HepG2 (cell line): ENCODE results near the gene TMEM14A. TPM values are rescaled to one million over a fixed set of nuclear protein-coding genes. Genes with fewer than 3 reads are reported as not detected.

Experiments
- ATF1 ChIP-seq: IDR thresholded peaks from 2 replicates; pipeline ENCODE4 v1.6.1; 2016; ENCODE audit warnings: mild to moderate bottlenecking, control low read depth
- CBX2 ChIP-seq, 2 experiments: fragments of 200-600 bp in 1 of 2; sonication (generic); formaldehyde crosslinking in 1 of 2; IDR thresholded peaks; 2 replicates each; pipeline versions ENCODE4 v1.7.0 to v1.8.1; 2018 to 2022; ENCODE audit warnings: low read depth in 2 of 2, low read length in 1 of 2, mild to moderate bottlenecking in 1 of 2, missing genetic modification reagents in 1 of 2
- IRX3 ChIP-seq: sonication (generic); formaldehyde crosslinking; IDR thresholded peaks from 2 replicates; pipeline ENCODE4 v1.8.1; 2023; ENCODE audit warnings: mild to moderate bottlenecking, low read depth, missing genetic modification reagents, borderline replicate concordance
- MTA3 ChIP-seq: sonication (generic); formaldehyde crosslinking; IDR thresholded peaks from 2 replicates; pipeline ENCODE4 v1.4.0; 2020; ENCODE audit warnings: missing genetic modification reagents
- MTF1 ChIP-seq: sonication (generic); formaldehyde crosslinking; IDR thresholded peaks from 2 replicates; pipeline ENCODE4 v1.5.0; 2020; ENCODE audit warnings: missing genetic modification reagents
- SALL1 ChIP-seq: sonication (generic); formaldehyde crosslinking; IDR thresholded peaks from 2 replicates; pipeline ENCODE4 v1.8.0; 2022; ENCODE audit warnings: mild to moderate bottlenecking, missing genetic modification reagents
- SMAD9 ChIP-seq: sonication (generic); formaldehyde crosslinking; IDR thresholded peaks from 2 replicates; pipeline ENCODE4 v1.5.1; 2020; ENCODE audit warnings: mild to moderate bottlenecking, missing genetic modification reagents
- SMARCC2 ChIP-seq: fragments of 450-650 bp; IDR thresholded peaks from 2 replicates; pipeline ENCODE4 v1.6.1; 2017; ENCODE audit warnings: antibody characterized with exemption, mild to moderate bottlenecking
- TAF15 ChIP-seq: fragments of 200-400 bp; formaldehyde crosslinking; IDR thresholded peaks from one replicate; pipeline ENCODE4 v1.6.1; 2018; ENCODE audit warnings: mild to moderate bottlenecking, low read depth, low read length; ENCODE audit not compliant: poor library complexity, severe bottlenecking
- THAP11 ChIP-seq: IDR thresholded peaks from 2 replicates; pipeline ENCODE4 v1.6.1; 2016; ENCODE audit warnings: missing biosample characterization, missing genetic modification reagents
- TRAFD1 ChIP-seq: sonication (generic); formaldehyde crosslinking; IDR thresholded peaks from 2 replicates; pipeline ENCODE4 v1.5.1; 2020; ENCODE audit warnings: missing genetic modification reagents, mild to moderate bottlenecking, borderline replicate concordance
- XRCC5 ChIP-seq: fragments of 200-400 bp; formaldehyde crosslinking; optimal IDR thresholded peaks from 2 replicates; pipeline ENCODE3; 2017; ENCODE audit warnings: mild to moderate bottlenecking, low read length
- ZKSCAN5 ChIP-seq: sonication (generic); formaldehyde crosslinking; IDR thresholded peaks from 2 replicates; pipeline ENCODE4 v1.5.1; 2020; ENCODE audit warnings: mild to moderate bottlenecking, missing genetic modification reagents
- ZNF121 ChIP-seq: sonication (generic); formaldehyde crosslinking; IDR thresholded peaks from 2 replicates; pipeline ENCODE4 v1.5.0; 2020; ENCODE audit warnings: mild to moderate bottlenecking, missing genetic modification reagents
- ZNF225 ChIP-seq: sonication (generic); formaldehyde crosslinking; IDR thresholded peaks from 2 replicates; pipeline ENCODE4 v1.4.0; 2020; ENCODE audit warnings: mild to moderate bottlenecking, missing genetic modification reagents
- ZNF292 ChIP-seq: sonication (generic); formaldehyde crosslinking; IDR thresholded peaks from 2 replicates; pipeline ENCODE4 v1.8.1; 2022; ENCODE audit warnings: mild to moderate bottlenecking, low read depth, missing genetic modification reagents, borderline replicate concordance
- ZNF441 ChIP-seq: sonication (generic); formaldehyde crosslinking; IDR thresholded peaks from 2 replicates; pipeline ENCODE4 v1.7.0; 2021; ENCODE audit warnings: missing genetic modification reagents, borderline replicate concordance
- ZNF567 ChIP-seq: sonication (generic); formaldehyde crosslinking; IDR thresholded peaks from 2 replicates; pipeline ENCODE4 v1.8.1; 2023; ENCODE audit warnings: mild to moderate bottlenecking, missing genetic modification reagents, borderline replicate concordance
- ZNF687 ChIP-seq: sonication (generic); formaldehyde crosslinking; IDR thresholded peaks from 2 replicates; pipeline ENCODE4 v1.5.1; 2020; ENCODE audit warnings: mild to moderate bottlenecking, missing genetic modification reagents, moderate library complexity
- ZNF772 ChIP-seq: sonication (generic); formaldehyde crosslinking; IDR thresholded peaks from 2 replicates; pipeline ENCODE4 v1.5.0; 2020; ENCODE audit warnings: mild to moderate bottlenecking, missing genetic modification reagents
- ZNF776 ChIP-seq: sonication (generic); formaldehyde crosslinking; IDR thresholded peaks from 2 replicates; pipeline ENCODE4 v1.4.0; 2020; ENCODE audit warnings: mild to moderate bottlenecking, missing genetic modification reagents
- ZNF800 ChIP-seq: sonication (generic); formaldehyde crosslinking; IDR thresholded peaks from 2 replicates; pipeline ENCODE4 v1.4.0; 2020; ENCODE audit warnings: missing genetic modification reagents
- polyA plus RNA-seq, 8 experiments: library from polyadenylated mRNA; depleted of rRNA in 3 of 8; stranded (reverse) in 7 of 8; unstranded in 1 of 8; fragments of >200 nt; fragmentation: Illumina TruSeq in 4 of 8; extraction: Trizol in 4 of 8; gene quantifications; 2 replicates each; pipeline versions ENCODE4 v1.2.1 to v1.2.3, GENCODE V29; 2011 to 2016; ENCODE audit warnings: low read depth in 4 of 8, missing spikeins in 1 of 8, mixed read lengths in 1 of 8; ENCODE audit not compliant: insufficient read depth in 1 of 8
- total RNA-seq, 5 experiments: library from RNA; depleted of rRNA; stranded (reverse); fragments of >200 nt; fragmentation: Illumina TruSeq; extraction: Trizol; gene quantifications; 2 replicates each; pipeline ENCODE4 v1.2.3, GENCODE V29; 2016; ENCODE audit warnings: low read depth in 1 of 5

The TMEM14A gene
- total and polyA plus RNA-seq, 2 of the 13 experiments (the other 11 are each of a cell fraction or from before 2014, with no cell fraction given), result 24.6 to 73.7 TPM

GRCh38 chr6:52664186-52664990, 6.5 kb upstream of the TMEM14A start (continued):
- TF ChIP-seq SALL1, result peak; percentile 92
- peak; percentile 96 for TF ChIP-seq ZNF687 (CRISPR knock-in tag)
- TF ChIP-seq TAF15, result peak; percentile 44
- TF ChIP-seq SMAD9 (CRISPR knock-in tag), result no peak; the same call in 1 of the 2 replicates
- peak; percentile 42; the same call in 1 of the 2 replicates for TF ChIP-seq ZNF567 (CRISPR knock-in tag)
- peak; percentile 58; the same call in 1 of the 2 replicates for TF ChIP-seq ZNF441
- peak; percentile 92; the same call in 1 of the 2 replicates for TF ChIP-seq IRX3
- TF ChIP-seq XRCC5, result peak; percentile 67
- peak; percentile 63 for TF ChIP-seq ATF1 (CRISPR knock-in tag)
- TF ChIP-seq CBX2 (IDR thresholded peaks at IDR 0.05; ENCODE audit: low read depth, low read length), result no peak
- TF ChIP-seq CBX2 (CRISPR knock-in tag; IDR thresholded peaks at IDR 0.05; ENCODE audit: low read depth), result no peak
- no peak for TF ChIP-seq ZNF121
- peak; percentile 69 for TF ChIP-seq ZNF292 (CRISPR knock-in tag)
- TF ChIP-seq ZNF225 (CRISPR knock-in tag), result peak; percentile 70; the same call in 1 of the 2 replicates
- no peak for TF ChIP-seq ZNF800
- peak; percentile 92; the same call in 1 of the 2 replicates for TF ChIP-seq ZNF772 (CRISPR knock-in tag)
- peak; percentile 86 for TF ChIP-seq ZNF776 (CRISPR knock-in tag)
- TF ChIP-seq MTA3, result no peak
- TF ChIP-seq THAP11 (CRISPR knock-in tag), result peak; percentile 56; the same call in 1 of the 2 replicates
- no peak for TF ChIP-seq TRAFD1
- no peak for TF ChIP-seq ZKSCAN5 (CRISPR knock-in tag)
- no peak for TF ChIP-seq MTF1
- TF ChIP-seq SMARCC2, result no peak
